Psoas muscle (tissue), 8 donors: ENCODE data around the gene ZFAND6. TPM values are rescaled to one million over a fixed set of nuclear protein-coding genes. Genes with fewer than 3 reads are reported as not detected.

Experiments used
- ATAC-seq, 4 donors: fragments of 200-7000 bp; cut with Tn5 transposase; one replicate each; pipeline ENCODE4 v1.9.1; 2020; ENCODE audit warnings: moderate library complexity in 3 of 4, mild to moderate bottlenecking in 2 of 4
- DNase-seq, 2 donors: peaks; one replicate each; pipeline ENCODE4 v3.0.0-alpha.2; 2020
- H3K27ac ChIP-seq: fragments of 200-600 bp; one replicate; pipeline ENCODE4 v1.8.0; 2022
- H3K27me3 ChIP-seq, 3 donors: fragments of 200-600 bp in 1 of 3; one replicate each; pipeline versions ENCODE4 v1.6.1 to v1.8.0; 2013 to 2022; ENCODE audit warnings: low read length in 2 of 3, mild to moderate bottlenecking in 2 of 3, moderate library complexity in 1 of 3; ENCODE audit not compliant: insufficient read depth in 3 of 3
- H3K36me3 ChIP-seq, 2 donors: fragments of 200-600 bp in 1 of 2; one replicate each; pipeline versions ENCODE4 v1.6.1 to v1.8.0; 2013 to 2022; ENCODE audit warnings: low read depth in 1 of 2, mild to moderate bottlenecking in 1 of 2, moderate library complexity in 1 of 2; ENCODE audit not compliant: insufficient read depth in 1 of 2
- H3K4me1 ChIP-seq: fragments of 200-600 bp; one replicate; pipeline ENCODE4 v1.8.0; 2022
- H3K4me3 ChIP-seq: fragments of 200-600 bp; one replicate; pipeline ENCODE4 v1.8.0; 2022; ENCODE audit warnings: mild to moderate bottlenecking
- H3K9me3 ChIP-seq: fragments of 200-600 bp; one replicate; pipeline ENCODE4 v1.8.0; 2022
- WGBS, 3 donors: extraction: QIAGEN DNeasy Blood & Tissue Kit; methylation state at CpG; one replicate each; pipeline versions ENCODE4 v1.1.6 to v1.1.7; 2013; 5-methylcytosine and 5-hydroxymethylcytosine counted together
- intact Hi-C, 2 donors: fragments of 100-400 bp; cut with DNase I; formaldehyde crosslinking; loops; one replicate each; pipeline versions ENCODE4 v1.11.0 to v1.14.2; 2022
- polyA plus RNA-seq, 3 donors: library from polyadenylated mRNA; stranded (reverse); fragments of 200-250 nt; gene quantifications; one replicate each; pipeline ENCODE4 v1.2.3, GENCODE V29; 2013
- total RNA-seq, 4 donors: library from RNA; stranded (reverse); fragmentation: NEBNext Ultra II Directional in 2 of 4; extraction: Animal tissue kit (Norgen Biotek cat#: 25700) in 2 of 4; gene quantifications; one replicate each; pipeline versions ENCODE4 v1.2.1 to v1.2.4, GENCODE V29; 2021 to 2023
- TF ChIP-seq, protein P1 (sequence below): fragments of 200-600 bp; IDR thresholded peaks from one replicate; pipeline ENCODE4 v1.8.0; 2022; ENCODE audit warnings: antibody characterized with exemption
- donor health status: healthy with polysubstance abuse.
- donor health status: DM: no; HTN: no; CAD: no; lungs with moderate emphysema.
- donor health status: Bipolar disorder and iron deficiency.
- donor health status: healthy.
- donor health status: DM: yes; HTN: yes; CAD: no.
- donor health status: DM: no; HTN: no; CAD: no.
- donor health status: DM: no; HTN: no; CAD: no.
- donor health status: DM: yes; HTN: yes; CAD: no.

ZFAND6 gene
- total and polyA plus RNA-seq, 7 donors: 66.3 to 125 (median 78.8) TPM

DNA sequence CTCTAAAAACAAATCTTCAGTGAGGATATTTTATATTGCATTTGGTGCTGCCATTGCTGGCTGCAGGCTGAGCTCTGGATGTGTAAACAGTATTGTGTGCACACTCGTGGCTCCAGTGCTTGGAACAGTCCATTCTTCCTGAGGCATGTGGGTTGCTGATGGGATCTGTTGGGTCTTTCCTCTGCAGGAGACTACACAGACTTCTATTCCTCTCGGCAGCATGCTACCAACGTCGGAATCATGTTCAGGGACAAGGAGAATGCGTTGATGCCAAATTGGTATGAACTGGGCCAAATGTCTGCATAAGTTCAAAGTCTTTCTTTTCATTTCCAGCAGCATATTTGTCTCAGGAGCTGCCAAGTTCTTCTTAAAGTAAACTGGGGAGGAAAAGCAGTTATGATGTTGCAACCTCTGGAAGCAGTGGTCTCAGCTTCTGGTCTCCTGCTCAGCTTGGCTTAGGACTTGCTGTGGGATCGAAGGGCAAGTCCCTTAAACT is 102.6 kb downstream of the ZFAND6 start:
- no peaks in the 10 kb centered on the region for H3K27me3 ChIP-seq
- no peaks in the 10 kb centered on the region for H3K9me3 ChIP-seq
- WGBS, 3 donors: 77 to 85% (median 77%) methylated on average over 6 of the region's 6 CpGs
- H3K36me3 ChIP-seq: peaks cover 0 to 77% of the 10 kb centered on the region in 2 donors
- H3K4me3 ChIP-seq: no peak overlapping the region
- intact Hi-C loops: no loop called here
- no peak for DNase-seq
- H3K4me1 ChIP-seq: peaks cover 8% of the 10 kb centered on the region
- no peak for ATAC-seq
- no peak overlapping the region for H3K27ac ChIP-seq
- TF ChIP-seq, protein P1, sequence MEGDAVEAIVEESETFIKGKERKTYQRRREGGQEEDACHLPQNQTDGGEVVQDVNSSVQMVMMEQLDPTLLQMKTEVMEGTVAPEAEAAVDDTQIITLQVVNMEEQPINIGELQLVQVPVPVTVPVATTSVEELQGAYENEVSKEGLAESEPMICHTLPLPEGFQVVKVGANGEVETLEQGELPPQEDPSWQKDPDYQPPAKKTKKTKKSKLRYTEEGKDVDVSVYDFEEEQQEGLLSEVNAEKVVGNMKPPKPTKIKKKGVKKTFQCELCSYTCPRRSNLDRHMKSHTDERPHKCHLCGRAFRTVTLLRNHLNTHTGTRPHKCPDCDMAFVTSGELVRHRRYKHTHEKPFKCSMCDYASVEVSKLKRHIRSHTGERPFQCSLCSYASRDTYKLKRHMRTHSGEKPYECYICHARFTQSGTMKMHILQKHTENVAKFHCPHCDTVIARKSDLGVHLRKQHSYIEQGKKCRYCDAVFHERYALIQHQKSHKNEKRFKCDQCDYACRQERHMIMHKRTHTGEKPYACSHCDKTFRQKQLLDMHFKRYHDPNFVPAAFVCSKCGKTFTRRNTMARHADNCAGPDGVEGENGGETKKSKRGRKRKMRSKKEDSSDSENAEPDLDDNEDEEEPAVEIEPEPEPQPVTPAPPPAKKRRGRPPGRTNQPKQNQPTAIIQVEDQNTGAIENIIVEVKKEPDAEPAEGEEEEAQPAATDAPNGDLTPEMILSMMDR: no peak

DNA sequence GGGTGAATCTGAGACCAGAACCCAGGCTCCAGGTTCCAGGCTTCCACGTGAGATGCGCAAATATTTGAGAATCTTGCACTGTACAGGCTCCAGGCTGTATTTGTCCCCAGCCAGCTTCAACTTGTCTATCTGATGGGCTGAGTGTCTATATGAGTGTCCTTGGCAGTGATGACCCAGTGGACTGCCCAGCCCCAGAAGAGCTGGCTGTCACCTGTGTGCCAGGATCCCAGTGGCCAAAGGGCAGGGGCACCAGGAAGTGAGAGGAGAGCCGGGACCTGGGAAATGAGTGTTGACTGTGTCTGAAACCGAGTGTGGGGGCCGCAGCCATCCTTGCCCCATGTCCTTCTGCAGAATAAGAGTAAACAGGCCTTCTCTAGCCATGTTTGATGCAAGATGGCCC is 103.7 kb downstream of the ZFAND6 start:
- intact Hi-C loops: no loop called here
- Histone ChIP-seq H3K27ac (no peak overlapping the region), H3K27me3 (no peaks in the 10 kb centered on the region), H3K4me1 (peaks cover 8% of the 10 kb centered on the region), H3K4me3 (no peak overlapping the region), H3K9me3 (no peaks in the 10 kb centered on the region), H3K36me3 (peaks cover 0 to 75% of the 10 kb centered on the region in 2 donors)
- WGBS, 3 donors: 93 to 99% (median 98%) methylated on average over 5 of the region's 5 CpGs
- TF ChIP-seq, protein P1: no peak
- ATAC-seq: no peak
- no peak for DNase-seq

DNA sequence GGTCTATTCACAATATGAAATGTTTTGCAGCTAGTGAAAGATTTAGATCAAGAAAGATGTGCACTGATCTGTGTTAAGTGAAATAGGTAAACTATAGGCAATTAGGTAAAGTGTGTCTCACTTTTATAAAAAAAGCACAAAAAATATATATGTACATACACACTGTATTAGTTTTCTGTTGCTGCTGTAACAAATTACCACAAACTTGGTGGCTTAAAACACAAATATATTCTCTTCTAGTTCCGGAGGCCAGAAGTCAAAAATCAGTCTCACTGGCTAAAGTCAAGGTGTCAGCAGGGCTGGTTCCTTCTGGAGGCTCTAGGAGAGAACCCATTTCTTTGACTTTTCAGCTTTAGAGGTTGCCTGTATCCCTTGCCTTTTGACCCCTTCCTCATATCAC is 104.4 kb downstream of the ZFAND6 start:
- DNase-seq (no peak), ATAC-seq (no peak)
- WGBS, 3 donors: 88 to 97% (median 90%) methylated on average over 1 of the region's 1 CpG
- TF ChIP-seq, protein P1: no peak
- Histone ChIP-seq H3K36me3 (peaks cover 0 to 71% of the 10 kb centered on the region in 2 donors), H3K9me3 (no peaks in the 10 kb centered on the region), H3K4me1 (peaks cover 8% of the 10 kb centered on the region), H3K27ac (no peak overlapping the region), H3K27me3 (no peaks in the 10 kb centered on the region), H3K4me3 (no peak overlapping the region)
- intact Hi-C loops: no loop called here

DNA sequence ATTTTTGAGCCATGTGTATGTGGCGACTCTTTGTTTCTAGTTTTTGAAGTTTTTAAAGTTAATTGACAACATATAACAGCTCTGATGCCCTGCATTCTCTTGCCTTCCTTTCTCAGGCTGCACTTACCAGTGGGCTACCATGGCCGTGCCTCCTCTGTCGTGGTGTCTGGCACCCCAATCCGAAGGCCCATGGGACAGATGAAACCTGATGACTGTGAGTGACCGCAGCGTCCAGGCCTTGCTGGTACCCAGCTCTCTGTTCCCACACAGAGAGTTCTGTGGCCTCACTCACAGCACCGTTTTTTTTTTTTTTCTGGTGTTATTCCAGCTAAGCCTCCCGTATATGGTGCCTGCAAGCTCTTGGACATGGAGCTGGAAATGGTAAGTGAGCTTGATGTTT is 108.5 kb downstream of the ZFAND6 start:
- H3K4me1 ChIP-seq: no peaks in the 10 kb centered on the region
- ATAC-seq (no peak), DNase-seq (no peak)
- TF ChIP-seq, protein P1: no peak
- H3K27ac ChIP-seq: no peak overlapping the region
- 87 to 92% (median 87%) methylated on average over 8 of the region's 8 CpGs for WGBS, 3 donors
- no peaks in the 10 kb centered on the region for H3K9me3 ChIP-seq
- H3K36me3 ChIP-seq: peaks cover 0 to 41% of the 10 kb centered on the region in 2 donors
- H3K4me3 ChIP-seq: no peak overlapping the region
- H3K27me3 ChIP-seq: no peaks in the 10 kb centered on the region
- intact Hi-C loops: no loop called here

DNA sequence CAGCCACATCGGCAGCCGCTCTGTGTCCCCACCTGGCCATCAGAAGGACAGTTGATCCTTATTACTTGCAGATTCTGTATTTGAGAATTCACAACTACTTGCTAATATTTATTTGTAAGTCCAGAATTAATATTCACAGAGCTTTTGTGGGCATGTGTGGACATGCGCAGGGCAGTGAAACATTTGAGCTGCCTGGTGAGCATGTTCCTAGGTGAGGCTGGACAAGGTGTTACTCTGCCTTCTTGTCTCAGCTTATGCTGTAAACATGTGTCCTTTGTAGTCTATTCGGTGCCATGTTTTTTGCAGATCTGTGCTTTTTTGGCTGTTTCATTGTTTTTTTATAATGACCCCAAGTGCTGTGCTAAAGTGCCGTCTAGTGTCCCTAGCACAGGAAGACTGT is 108.9 kb downstream of the ZFAND6 start:
- H3K27ac ChIP-seq: no peak overlapping the region
- no peak for DNase-seq
- no peaks in the 10 kb centered on the region for H3K27me3 ChIP-seq
- H3K9me3 ChIP-seq: no peaks in the 10 kb centered on the region
- WGBS, 3 donors: 87 to 98% (median 94%) methylated on average over 5 of the region's 5 CpGs
- no peak overlapping the region for H3K4me3 ChIP-seq
- no peaks in the 10 kb centered on the region for H3K4me1 ChIP-seq
- intact Hi-C loops: no loop called here
- peaks cover 0 to 36% of the 10 kb centered on the region in 2 donors for H3K36me3 ChIP-seq
- ATAC-seq: no peak
- TF ChIP-seq, protein P1: no peak
